Activated CD4-positive, CD25-positive, alpha-beta regulatory T cell treated with anti-CD3 and anti-CD28 coated beads, Interleukin-2, amount 50 U/mL, for 16 hours (primary cell): ENCODE results near the gene RAP1GAP2.
"Not testable (repeated sequence)": the region's sequence is repeated elsewhere in the genome, so short reads cannot be mapped to it uniquely, and the experiment has no call there.

Experiments used
- DNase-seq: peaks from one replicate; pipeline ENCODE4 v3.0.0-alpha.2; 2020; ENCODE audit warnings: low read depth, low spot score

RAP1GAP2 gene

DNA sequence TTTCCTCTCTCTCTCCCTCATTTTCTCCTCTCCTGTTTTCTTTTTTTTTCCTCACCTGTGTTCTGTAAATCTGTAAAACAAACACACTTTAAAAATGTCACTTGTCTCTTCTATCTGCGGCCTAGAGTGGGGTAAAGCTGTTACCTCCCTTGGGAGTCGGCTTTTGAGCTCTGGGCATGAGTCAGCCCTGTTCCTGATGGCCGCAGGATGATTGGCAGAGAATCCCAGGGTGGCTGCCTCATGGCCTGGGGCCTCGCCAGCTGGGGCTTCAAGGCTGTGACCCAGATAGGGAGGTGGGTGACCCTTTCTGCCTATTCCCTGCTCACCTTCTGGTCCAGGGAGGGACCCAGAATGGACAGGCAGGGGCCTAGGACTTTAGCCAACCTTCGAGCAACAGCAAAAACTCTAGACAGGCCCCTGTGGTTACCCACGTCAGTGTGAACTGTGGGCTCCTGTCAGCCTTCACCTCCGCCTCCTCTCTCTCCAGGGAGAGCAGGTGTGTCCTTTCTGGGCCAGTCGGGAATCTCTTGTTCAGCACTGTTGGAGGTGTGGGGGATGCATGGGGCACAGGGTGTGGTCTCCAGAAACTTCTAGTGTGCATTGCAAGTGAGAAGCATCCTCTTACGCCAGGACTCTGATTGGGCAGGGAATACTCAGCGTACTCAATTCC lies 87.4 kb downstream of the RAP1GAP2 start:
- no peak for DNase-seq

DNA sequence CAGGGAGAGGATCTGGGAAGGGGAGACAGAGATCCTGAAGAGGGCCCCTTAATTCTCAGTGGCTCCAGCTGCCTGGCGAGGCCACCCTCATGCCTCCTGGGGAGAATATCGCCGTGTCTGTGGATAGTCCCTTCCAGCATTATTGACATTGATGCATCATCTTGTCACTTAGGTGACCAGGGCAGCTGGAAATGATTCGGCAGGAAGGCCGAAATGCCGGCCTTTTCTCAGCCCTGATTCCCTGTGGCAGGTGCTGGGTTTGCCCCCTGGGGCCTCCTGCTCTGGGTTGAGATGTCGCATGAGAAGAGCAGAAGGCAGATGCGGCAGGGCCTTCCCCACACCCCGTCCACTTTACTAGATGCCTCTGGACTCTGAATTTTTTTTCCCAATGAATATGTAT lies 89.5 kb downstream of the RAP1GAP2 start:
- no peak for DNase-seq

DNA sequence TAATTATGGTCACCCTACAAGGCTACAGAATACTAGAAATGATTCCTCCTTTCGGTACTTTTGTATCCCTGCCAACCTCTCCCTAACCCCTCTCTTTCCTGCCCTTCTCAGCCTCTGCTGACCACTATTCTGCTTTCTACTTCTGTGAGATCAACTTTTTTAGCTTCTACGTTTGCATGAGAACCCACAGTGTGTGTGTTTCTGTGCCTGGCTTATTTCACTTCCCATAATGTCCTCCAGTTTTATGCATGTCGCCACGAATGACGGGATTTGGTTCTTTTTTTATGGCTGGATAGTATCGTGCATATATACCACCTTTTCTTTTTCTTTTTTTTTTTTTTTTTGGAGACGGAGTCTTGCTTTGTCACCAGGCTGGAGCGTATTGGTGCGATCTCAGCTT lies 92.1 kb downstream of the RAP1GAP2 start:
- DNase-seq: no peak

DNA sequence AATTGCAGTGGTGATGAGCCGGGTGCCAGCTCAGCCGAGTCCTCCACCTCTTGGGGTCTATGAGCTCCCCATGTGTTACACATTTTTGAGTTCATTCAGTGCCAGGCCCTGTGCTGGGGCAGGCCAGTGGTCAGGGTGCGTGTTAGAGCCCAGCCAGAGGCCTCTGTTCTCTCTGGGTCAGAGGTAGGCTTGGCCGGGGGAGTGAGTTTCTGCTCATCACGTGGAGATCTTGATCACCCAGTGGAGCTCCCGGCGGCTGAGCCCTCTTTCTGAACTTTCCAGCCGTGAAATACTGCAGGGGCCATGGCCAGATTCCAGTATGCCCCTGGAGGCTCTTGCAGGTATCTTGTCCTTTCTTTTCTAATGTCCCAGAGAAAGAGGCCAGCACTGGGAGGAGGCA lies 93.0 kb downstream of the RAP1GAP2 start:
- no peak for DNase-seq

GRCh38 chr17:2890778-2891177 lies 94.5 kb downstream of the RAP1GAP2 start:
- not testable (repeated sequence) for DNase-seq

- no peak for DNase-seq
Observed at GRCh38 chr17:2892305-2892971, 96.2 kb downstream of the RAP1GAP2 start.

- DNase-seq: no peak
Observed at GRCh38 chr17:2893422-2893914, 97.2 kb downstream of the RAP1GAP2 start.

DNA sequence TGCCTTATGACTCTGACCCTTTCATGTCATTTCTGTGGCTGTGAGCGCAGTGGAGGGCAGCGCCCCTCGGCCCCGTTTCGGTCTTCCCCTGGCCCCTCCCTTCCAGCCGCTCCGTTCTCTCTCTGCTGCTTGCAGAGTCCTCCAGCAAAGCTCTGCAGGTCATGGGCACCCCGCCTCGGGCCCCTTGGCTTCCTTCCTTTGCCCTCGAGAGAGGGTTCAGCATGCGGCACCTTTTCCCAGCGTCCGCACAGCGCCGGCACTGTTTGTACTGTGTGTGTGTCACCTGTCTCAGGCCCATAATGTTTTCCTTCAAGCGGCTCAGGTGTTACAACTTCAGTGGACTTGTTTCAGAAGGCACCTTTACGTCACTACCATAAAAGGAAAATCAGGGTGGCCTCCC lies 98.5 kb downstream of the RAP1GAP2 start:
- DNase-seq: no peak

DNA sequence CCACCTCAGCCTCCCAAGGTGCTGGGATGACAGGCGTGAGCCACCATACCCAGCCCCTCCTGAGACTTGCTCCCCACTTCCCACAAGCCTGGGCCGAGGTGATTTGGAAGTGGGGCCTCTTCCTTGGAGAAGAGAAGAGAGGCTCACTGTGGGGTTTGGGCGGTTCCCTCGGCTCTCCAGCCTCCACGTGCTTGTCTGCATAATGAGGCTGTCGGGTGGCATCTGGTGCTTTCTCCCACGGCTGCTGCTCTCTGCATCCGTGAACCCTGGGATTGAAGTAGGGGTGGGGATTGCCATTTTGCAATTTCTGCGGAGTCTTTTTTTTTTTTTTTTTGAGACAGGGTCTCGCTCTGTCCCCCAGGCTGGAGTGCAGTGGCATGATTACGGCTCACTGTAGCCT lies 101.4 kb downstream of the RAP1GAP2 start:
- no peak for DNase-seq

DNA sequence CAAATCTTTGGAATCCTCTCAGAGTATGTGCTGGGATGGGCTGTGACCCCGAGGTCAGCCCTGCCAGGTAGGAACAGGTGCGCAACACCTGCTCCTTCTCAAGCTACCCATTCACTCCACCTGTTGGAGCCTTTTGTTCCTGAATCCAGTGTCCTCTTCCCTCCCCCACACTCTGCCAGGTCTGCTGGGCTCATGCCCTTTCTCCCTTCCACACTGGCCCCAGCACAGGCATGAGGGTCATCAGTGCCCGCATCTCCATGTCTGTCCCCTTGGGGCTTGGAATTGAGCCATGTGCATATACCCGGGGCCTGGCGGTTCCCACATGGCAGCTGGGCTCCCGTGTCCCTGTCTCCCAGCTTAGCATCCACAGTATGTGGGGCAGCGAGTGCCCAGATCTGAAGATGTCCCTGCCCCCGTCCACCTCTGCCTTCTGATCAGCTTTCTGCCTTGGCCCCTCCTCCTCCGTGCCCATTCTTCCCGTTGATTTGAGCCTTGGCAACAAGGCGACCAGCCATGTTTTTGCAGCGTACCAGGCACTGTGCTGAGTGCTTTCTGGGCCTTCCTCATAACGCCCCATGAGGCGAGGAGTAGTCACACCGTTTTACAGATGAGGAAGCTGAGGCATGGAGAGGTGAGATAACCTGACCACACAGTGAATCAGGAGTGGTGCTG lies 102.2 kb downstream of the RAP1GAP2 start:
- no peak for DNase-seq

- no peak for DNase-seq
Observed at GRCh38 chr17:2899906-2900305, 103.7 kb downstream of the RAP1GAP2 start.

DNA sequence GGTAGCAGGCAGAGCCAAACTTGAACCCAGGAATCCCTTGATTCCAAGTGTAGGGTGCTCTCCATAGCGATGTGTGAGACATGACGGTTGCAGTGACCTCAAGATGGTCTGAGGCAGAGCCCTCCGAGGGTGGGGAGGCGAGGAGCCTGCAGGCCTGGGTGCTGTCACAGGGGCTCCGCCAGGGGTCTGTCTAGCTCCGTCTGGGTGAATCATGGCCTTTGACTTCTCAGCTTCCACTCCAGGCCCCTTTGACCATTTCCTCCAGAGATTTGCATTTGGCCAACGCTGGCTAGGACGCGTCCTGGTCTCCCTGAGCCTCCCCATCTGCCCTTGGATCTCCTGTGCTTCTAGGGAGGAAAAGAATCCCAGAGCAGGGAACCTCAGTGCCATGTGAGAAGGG lies 104.6 kb downstream of the RAP1GAP2 start:
- DNase-seq: no peak

DNA sequence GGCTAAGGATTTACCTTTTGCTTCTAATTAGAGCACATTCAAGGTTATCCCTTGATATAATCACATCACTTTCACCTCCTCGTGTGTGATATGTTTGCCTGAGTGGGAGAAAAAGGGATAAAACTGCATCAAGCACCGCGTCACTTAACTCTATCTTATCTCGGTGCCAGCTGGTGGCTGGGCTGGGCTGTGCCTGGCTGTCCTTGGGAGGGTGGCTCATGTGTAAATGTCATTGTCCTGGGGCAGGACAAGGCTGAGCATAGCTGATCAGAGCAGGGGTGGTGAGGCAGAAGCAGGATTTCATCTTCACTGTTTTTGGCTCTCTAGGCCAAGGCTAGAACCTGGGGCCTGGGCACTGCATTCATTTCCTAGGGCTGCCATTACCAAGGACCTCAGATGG lies 105.3 kb downstream of the RAP1GAP2 start:
- DNase-seq: no peak

GRCh38 chr17:2902546-2902945 lies 106.3 kb downstream of the RAP1GAP2 start:
- no peak for DNase-seq

DNA sequence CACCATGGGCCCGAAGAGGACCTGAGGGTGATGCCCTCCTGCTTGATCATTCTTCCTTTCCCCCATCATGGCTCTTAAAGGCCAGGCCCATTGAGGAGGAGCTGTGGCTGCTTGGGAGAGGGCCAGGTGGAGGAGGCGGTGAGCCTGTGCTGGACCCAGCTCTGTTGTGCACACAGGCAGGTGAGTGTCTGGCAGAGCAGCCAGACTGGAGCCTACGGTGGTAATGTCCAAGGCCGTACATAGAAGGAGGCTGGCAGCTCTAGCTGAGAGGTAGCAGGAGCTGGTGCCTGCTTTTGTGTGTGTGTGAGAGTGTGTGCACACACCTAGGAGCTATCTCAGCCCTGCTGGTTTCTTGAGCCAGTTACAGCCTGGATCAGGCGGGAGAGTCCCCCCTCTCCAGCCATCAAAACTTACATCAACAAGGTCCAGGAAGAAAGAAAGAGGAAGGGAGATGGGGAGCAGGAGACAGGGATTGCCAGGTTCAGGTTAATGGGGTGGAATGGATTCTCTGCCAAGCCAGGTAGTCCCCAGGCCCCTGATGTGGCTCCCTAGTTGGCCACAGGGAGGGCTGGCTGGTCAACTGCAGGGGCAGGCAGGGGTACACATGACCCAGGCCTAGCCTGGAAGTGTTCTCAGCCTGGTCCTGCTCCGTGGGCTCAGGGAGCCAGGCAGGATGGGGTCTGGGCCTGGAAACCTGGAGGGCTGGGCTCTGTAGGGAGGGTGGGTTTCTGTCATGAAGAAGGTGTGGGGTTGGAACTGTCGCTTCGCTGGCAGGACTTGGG lies 107.1 kb downstream of the RAP1GAP2 start:
- no peak for DNase-seq

DNA sequence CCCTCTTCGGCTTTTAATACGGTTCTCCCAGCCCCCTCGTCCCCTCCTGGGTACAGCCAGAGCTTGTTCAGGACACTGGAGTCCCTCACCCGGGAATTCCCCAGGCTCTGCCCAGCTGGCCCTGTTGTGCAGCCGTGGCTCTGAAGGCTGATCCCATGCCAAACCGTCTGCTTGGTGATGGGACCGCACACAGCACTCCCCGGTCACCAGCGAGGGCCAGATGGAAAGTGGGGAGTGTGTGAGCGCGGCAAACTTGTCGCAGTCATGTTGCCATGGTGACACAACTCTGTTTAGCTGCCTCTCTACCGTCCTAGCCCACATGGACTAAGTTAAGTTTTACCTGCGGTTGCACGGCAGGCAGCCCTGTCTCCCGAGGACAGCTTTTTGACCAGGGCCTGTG lies 107.9 kb downstream of the RAP1GAP2 start:
- no peak for DNase-seq

GRCh38 chr17:2905269-2905668 lies 109.0 kb downstream of the RAP1GAP2 start:
- DNase-seq: no peak

DNA sequence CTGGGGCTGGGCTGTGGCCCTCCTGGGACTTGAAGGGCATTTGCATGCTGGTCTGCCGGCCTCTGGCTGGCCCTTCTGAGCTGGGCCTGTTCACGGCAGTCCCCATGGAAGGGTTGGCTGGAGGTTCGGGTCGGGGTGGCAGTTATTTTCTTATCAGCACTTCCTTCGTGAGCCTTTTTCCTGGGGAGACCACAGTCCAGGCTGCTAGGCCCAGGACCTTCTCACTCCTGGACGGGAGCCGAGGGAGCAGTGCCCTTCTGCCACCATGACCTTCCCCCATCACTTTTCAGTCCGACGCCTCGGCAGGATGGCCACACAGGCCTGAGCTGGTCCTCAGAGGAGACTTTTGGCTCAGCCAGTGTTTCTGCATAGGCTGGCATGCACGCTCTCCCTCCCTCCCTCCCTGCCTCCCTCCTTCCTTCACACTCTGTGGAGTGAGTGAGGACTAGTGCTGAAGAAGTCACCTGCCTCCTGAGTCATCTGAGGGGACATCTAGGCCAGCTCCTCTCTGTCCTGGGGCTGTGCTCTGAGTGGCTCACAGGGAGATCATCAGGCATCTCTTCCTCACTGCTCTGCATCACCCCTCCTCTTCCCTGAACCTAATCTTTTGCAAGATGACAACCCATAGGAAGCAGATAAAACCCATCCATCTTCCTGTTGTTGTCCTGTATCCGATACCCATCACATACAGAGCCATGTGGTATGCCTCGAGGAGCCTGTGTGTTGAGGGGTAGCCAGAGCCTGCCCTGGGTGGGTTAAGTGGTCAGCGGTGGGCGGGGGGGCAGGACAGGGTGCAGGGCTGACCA lies 109.7 kb downstream of the RAP1GAP2 start:
- DNase-seq: no peak

- no peak for DNase-seq
Observed at GRCh38 chr17:2906901-2907300, 110.7 kb downstream of the RAP1GAP2 start.

GRCh38 chr17:2909175-2909845 lies 113.1 kb downstream of the RAP1GAP2 start:
- no peak for DNase-seq

DNA sequence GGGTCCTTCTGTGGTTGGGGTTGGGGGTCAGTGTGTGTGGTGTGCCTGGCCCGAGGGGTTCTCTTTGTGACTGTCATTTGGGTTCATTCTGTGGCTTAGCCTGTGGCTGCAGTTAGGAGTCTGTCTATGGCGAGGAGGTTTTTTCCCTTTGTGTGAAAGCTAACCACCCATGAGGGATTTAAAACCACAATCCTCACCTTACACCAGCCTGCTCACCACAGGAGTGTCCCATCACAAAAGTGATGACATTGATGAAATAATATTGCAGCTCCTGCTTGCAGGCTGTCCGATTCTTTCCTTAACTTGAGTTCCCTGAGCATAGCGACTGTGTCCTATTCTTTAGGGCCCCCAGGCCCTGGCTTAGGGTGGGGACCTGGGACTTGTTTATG lies 113.6 kb downstream of the RAP1GAP2 start:
- no peak for DNase-seq
